Neural crest cell (in vitro differentiated cells): ENCODE measurements around the gene PGAM1. TPM values are rescaled to one million over a fixed set of nuclear protein-coding genes. Genes with fewer than 3 reads are reported as not detected.
A peak's percentile ranks its signal among the peaks of the same experiment; 100 is the strongest.
"Not testable (repeated sequence)": the region's sequence is repeated elsewhere in the genome, so short reads cannot be mapped to it uniquely, and the experiment has no call there.

ENCODE experiments used
- DNase-seq: peaks from one replicate; pipeline ENCODE4 v3.0.0; 2021; ENCODE audit warnings: low read depth, mixed read lengths, low spot score
- H3K27ac Mint-ChIP-seq: one replicate; pipeline ENCODE4 v1.8.0; 2021; ENCODE audit warnings: mild to moderate bottlenecking, mixed read lengths; ENCODE audit not compliant: unreplicated experiment
- H3K27me3 Mint-ChIP-seq: 2 replicates; pipeline ENCODE4 v1.8.0; 2021; ENCODE audit warnings: low read depth, mild to moderate bottlenecking, mixed read lengths
- H3K36me3 Mint-ChIP-seq: 2 replicates; pipeline ENCODE4 v1.8.0; 2021; ENCODE audit warnings: low read depth, mild to moderate bottlenecking, mixed read lengths
- H3K4me1 Mint-ChIP-seq: 2 replicates; pipeline ENCODE4 v1.8.0; 2021; ENCODE audit warnings: mixed read lengths
- H3K4me3 Mint-ChIP-seq: one replicate; pipeline ENCODE4 v1.8.0; 2021; ENCODE audit warnings: mild to moderate bottlenecking, mixed read lengths
- H3K9me3 Mint-ChIP-seq: 2 replicates; pipeline ENCODE4 v1.8.0; 2021; ENCODE audit warnings: mixed read lengths
- CTCF ChIP-seq: fragments of 200-600 bp; sonication (generic); conservative IDR thresholded peaks from 2 replicates; pipeline ENCODE4 v1.5.0; 2021; ENCODE audit warnings: antibody characterized with exemption, mild to moderate bottlenecking
- total RNA-seq: library from RNA; stranded (reverse); gene quantifications from 2 replicates; pipeline ENCODE4 v1.2.1, GENCODE V29; 2021

PGAM1 gene
- total RNA-seq, 1 donor from 2014 or later = 313 TPM

- Mint-ChIP-seq H3K4me3 (no peak overlapping the region), H3K4me1 (no peaks in the 10 kb centered on the region), H3K27me3 (no peaks in the 10 kb centered on the region), H3K36me3 (peaks cover 7% of the 10 kb centered on the region), H3K27ac (no peak overlapping the region), H3K9me3 (no peaks in the 10 kb centered on the region)
- TF ChIP-seq CTCF = no peak
- no peak for DNase-seq
Observed at GRCh38 chr10:97466755-97467154, 40.8 kb downstream of the PGAM1 start.

GRCh38 chr10:97468162-97468561 is 42.2 kb downstream of the PGAM1 start:
- no peaks in the 10 kb centered on the region for H3K27me3 Mint-ChIP-seq
- H3K4me1 Mint-ChIP-seq = no peaks in the 10 kb centered on the region
- peaks cover 3% of the 10 kb centered on the region for H3K36me3 Mint-ChIP-seq
- H3K4me3 Mint-ChIP-seq = no peak overlapping the region
- TF ChIP-seq CTCF = no peak
- H3K27ac Mint-ChIP-seq = no peak overlapping the region
- no peaks in the 10 kb centered on the region for H3K9me3 Mint-ChIP-seq
- no peak for DNase-seq

- H3K27ac Mint-ChIP-seq, H3K27me3 Mint-ChIP-seq, H3K9me3 Mint-ChIP-seq, H3K36me3 Mint-ChIP-seq, H3K4me1 Mint-ChIP-seq, H3K4me3 Mint-ChIP-seq, DNase-seq: not testable (repeated sequence)
Observed at GRCh38 chr10:97468781-97469180, 42.8 kb downstream of the PGAM1 start.

- no peaks in the 10 kb centered on the region for H3K4me1 Mint-ChIP-seq
- H3K9me3 Mint-ChIP-seq = peaks cover 3% of the 10 kb centered on the region
- H3K27ac Mint-ChIP-seq = no peak overlapping the region
- peaks cover 18% of the 10 kb centered on the region for H3K36me3 Mint-ChIP-seq
- H3K4me3 Mint-ChIP-seq = no peak overlapping the region
- H3K27me3 Mint-ChIP-seq = no peaks in the 10 kb centered on the region
- DNase-seq = no peak
- no peak for TF ChIP-seq CTCF
Observed at GRCh38 chr10:97474918-97475317, 48.9 kb downstream of the PGAM1 start.

- TF ChIP-seq CTCF = no peak
Observed at GRCh38 chr10:97475936-97476594, 50.1 kb downstream of the PGAM1 start.

GRCh38 chr10:97479410-97479809 is 53.4 kb downstream of the PGAM1 start:
- not testable (repeated sequence) for H3K9me3 Mint-ChIP-seq, H3K27me3 Mint-ChIP-seq, DNase-seq, H3K4me3 Mint-ChIP-seq, H3K4me1 Mint-ChIP-seq
- H3K27ac Mint-ChIP-seq = peak overlapping the region; percentile 52
- peaks cover 16% of the 10 kb centered on the region for H3K36me3 Mint-ChIP-seq

More at GRCh38 chr10:97475936-97476594, 50.1 kb downstream of the PGAM1 start:
- peaks cover 18% of the 10 kb centered on the region for H3K36me3 Mint-ChIP-seq
- DNase-seq = no peak
- no peak overlapping the region for H3K4me3 Mint-ChIP-seq
- peaks cover 3% of the 10 kb centered on the region for H3K9me3 Mint-ChIP-seq
- H3K27me3 Mint-ChIP-seq = no peaks in the 10 kb centered on the region
- peaks cover 6% of the 10 kb centered on the region for H3K4me1 Mint-ChIP-seq
- no peak overlapping the region for H3K27ac Mint-ChIP-seq
